ENCODE measurements around the gene ANTKMT.

Gene ANTKMT

GRCh38 chr16:684961-685696 lies 35.8 kb upstream of the ANTKMT start:
- no peak for TF ChIP-seq ZFP30 (CRISPR knock-in tag; IDR thresholded peaks at IDR 0.05)
- no peak for TF ChIP-seq ESRRG (CRISPR knock-in tag; IDR thresholded peaks at IDR 0.05)
- TF ChIP-seq TCF4 (CRISPR knock-in tag; IDR thresholded peaks at IDR 0.05; ENCODE audit: borderline replicate concordance) = no peak
- TF ChIP-seq SNAI2 (CRISPR knock-in tag; IDR thresholded peaks at IDR 0.05) = no peak
- no peak for TF ChIP-seq OSR1 (CRISPR knock-in tag; IDR thresholded peaks at IDR 0.05)
- ATAC-seq = no peak

GRCh38 chr16:685967-686366 lies 35.0 kb upstream of the ANTKMT start:
- TF ChIP-seq ISL1 (CRISPR knock-in tag; IDR thresholded peaks at IDR 0.05) (no peak), ZFP30 (CRISPR knock-in tag; IDR thresholded peaks at IDR 0.05) (no peak), PATZ1 (CRISPR knock-in tag; IDR thresholded peaks at IDR 0.05; ENCODE audit: borderline replicate concordance) (no peak), CSRNP3 (CRISPR knock-in tag; IDR thresholded peaks at IDR 0.05) (no peak), TSHZ2 (CRISPR knock-in tag; IDR thresholded peaks at IDR 0.05) (no peak), TOX (CRISPR knock-in tag; IDR thresholded peaks at IDR 0.05; ENCODE audit: borderline replicate concordance) (no peak), OSR1 (CRISPR knock-in tag; IDR thresholded peaks at IDR 0.05) (no peak), ESRRG (CRISPR knock-in tag; IDR thresholded peaks at IDR 0.05) (no peak), ZNF70 (CRISPR knock-in tag; IDR thresholded peaks at IDR 0.05) (no peak), POU6F1 (CRISPR knock-in tag; IDR thresholded peaks at IDR 0.05; ENCODE audit: borderline replicate concordance, low read depth) (no peak), ZNF565 (CRISPR knock-in tag; conservative IDR thresholded peaks at IDR 0.05; ENCODE audit: low read depth) (no peak), CSDC2 (CRISPR knock-in tag; IDR thresholded peaks at IDR 0.05) (no peak)
- ATAC-seq = peak; percentile 20

GRCh38 chr16:686459-687260 lies 34.3 kb upstream of the ANTKMT start:
- no peak for TF ChIP-seq PATZ1 (CRISPR knock-in tag; IDR thresholded peaks at IDR 0.05; ENCODE audit: borderline replicate concordance)
- no peak for TF ChIP-seq ZC3H10 (CRISPR knock-in tag; IDR thresholded peaks at IDR 0.05)
- TF ChIP-seq ESRRG (CRISPR knock-in tag; IDR thresholded peaks at IDR 0.05) = no peak
- TF ChIP-seq OSR1 (CRISPR knock-in tag; IDR thresholded peaks at IDR 0.05) = no peak

GRCh38 chr16:687499-687898 lies 33.4 kb upstream of the ANTKMT start:
- no peak for ATAC-seq
- TF ChIP-seq ISL1 (CRISPR knock-in tag; IDR thresholded peaks at IDR 0.05) = no peak
- TF ChIP-seq CREB5 (CRISPR knock-in tag; IDR thresholded peaks at IDR 0.05; ENCODE audit: low read depth) = no peak
- TF ChIP-seq CSDC2 (CRISPR knock-in tag; IDR thresholded peaks at IDR 0.05) = no peak
- no peak for TF ChIP-seq ESRRG (CRISPR knock-in tag; IDR thresholded peaks at IDR 0.05)
- no peak for TF ChIP-seq ZFP3 (CRISPR knock-in tag; IDR thresholded peaks at IDR 0.05)
- no peak for TF ChIP-seq PPARA (CRISPR knock-in tag; IDR thresholded peaks at IDR 0.05; ENCODE audit: borderline replicate concordance)
- no peak for TF ChIP-seq TCF4 (CRISPR knock-in tag; IDR thresholded peaks at IDR 0.05; ENCODE audit: borderline replicate concordance)
- no peak for TF ChIP-seq SNAI2 (CRISPR knock-in tag; IDR thresholded peaks at IDR 0.05)
- no peak for TF ChIP-seq ZNF8 (CRISPR knock-in tag; IDR thresholded peaks at IDR 0.05)
- no peak for TF ChIP-seq ZFP30 (CRISPR knock-in tag; IDR thresholded peaks at IDR 0.05)
- TF ChIP-seq BACH2 (CRISPR knock-in tag; IDR thresholded peaks at IDR 0.05; ENCODE audit: borderline replicate concordance) = no peak
- TF ChIP-seq CSRNP3 (CRISPR knock-in tag; IDR thresholded peaks at IDR 0.05) = no peak
- TF ChIP-seq GLIS3 (CRISPR knock-in tag; IDR thresholded peaks at IDR 0.05) = no peak

More at GRCh38 chr16:686459-687260, 34.3 kb upstream of the ANTKMT start:
- no peak for ATAC-seq
